Activated CD4-positive, alpha-beta memory T cell treated with anti-CD3 and anti-CD28 coated beads, Interleukin-2, amount 10 ng/mL, durations not matched to agents 7 days and 5 days (primary cell): Measurements from ENCODE around the gene TMEM114. TPM values are rescaled to one million over a fixed set of nuclear protein-coding genes. Genes with fewer than 3 reads are reported as not detected.

Experiments used
- CTCF ChIA-PET: fragments of 350-600 bp; sonication (Branson Sonifier 250); formaldehyde crosslinking; loops from one replicate; lab custom pipeline; 2021; ENCODE audit warnings: antibody characterized with exemption, inconsistent platforms; lab: Charles Lee
- POLR2A ChIA-PET: fragments of 350-600 bp; sonication (Branson Sonifier 250); formaldehyde crosslinking; loops from one replicate; lab custom pipeline; 2021; ENCODE audit warnings: antibody characterized with exemption; lab: Charles Lee
- DNase-seq: peaks from one replicate; pipeline ENCODE4 v3.0.0-alpha.2; 2020
- H3K27ac Mint-ChIP-seq: one replicate; pipeline ENCODE4 v1.8.0; 2021; ENCODE audit warnings: mild to moderate bottlenecking, mixed read lengths
- H3K27me3 Mint-ChIP-seq: one replicate; pipeline ENCODE4 v1.8.0; 2021; ENCODE audit warnings: mixed read lengths
- H3K36me3 Mint-ChIP-seq: one replicate; pipeline ENCODE4 v1.8.0; 2021; ENCODE audit warnings: low read depth, mixed read lengths
- H3K4me1 Mint-ChIP-seq: one replicate; pipeline ENCODE4 v1.8.0; 2021; ENCODE audit warnings: mixed read lengths
- H3K4me3 Mint-ChIP-seq: one replicate; pipeline ENCODE4 v1.8.0; 2021; ENCODE audit warnings: mild to moderate bottlenecking, mixed read lengths
- H3K9me3 Mint-ChIP-seq: one replicate; pipeline ENCODE4 v1.8.0; 2021; ENCODE audit warnings: mixed read lengths
- total RNA-seq, 2 experiments: library from RNA; stranded (reverse); gene quantifications; one replicate each; pipeline ENCODE4 v1.2.3, GENCODE V29; 2021

Gene TMEM114
- total RNA-seq: not detected

DNA sequence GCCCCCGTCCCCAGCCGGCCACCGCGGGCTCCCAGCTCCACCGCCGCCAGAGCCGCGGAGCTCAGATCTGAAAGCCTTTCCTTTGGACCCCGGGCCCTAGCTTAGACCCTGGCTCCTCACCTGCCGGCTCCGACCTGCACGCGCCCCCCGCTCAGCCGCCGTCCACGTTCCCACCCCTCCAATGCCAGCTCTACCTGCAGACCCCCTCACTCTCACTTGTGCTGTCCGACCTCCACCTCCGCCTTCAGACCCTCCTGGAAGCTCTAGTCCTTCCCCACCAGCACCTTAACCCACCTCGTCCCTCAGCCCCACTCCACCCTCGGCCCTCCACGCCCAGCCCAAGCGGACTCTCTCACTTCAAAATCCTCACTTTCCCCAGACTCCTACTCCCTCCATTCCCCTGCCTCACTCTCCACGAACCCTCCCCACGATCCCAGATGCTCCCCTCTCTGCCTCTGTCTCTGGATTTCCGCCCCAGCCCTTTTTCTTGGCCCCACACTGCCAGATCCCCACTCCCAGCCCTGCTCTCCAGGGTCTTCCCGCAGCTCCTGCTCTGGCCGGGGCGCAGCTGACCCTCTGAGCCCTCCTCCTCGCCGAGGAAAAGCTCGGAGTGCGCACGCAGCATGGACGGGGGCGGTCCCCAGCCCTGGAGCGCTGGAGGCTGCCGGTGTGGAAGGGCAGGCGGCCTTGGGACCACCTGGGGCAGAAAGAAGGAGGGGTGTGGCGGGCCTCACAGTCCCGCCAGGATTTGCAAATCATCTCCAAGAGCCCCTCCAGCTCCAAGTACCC is at the start of gene TMEM114:
TMEM114 (minus strand) TSS at position 612 of the 789 bp plus-strand sequence. CDS start 673 bp downstream, outside the sequence.
- Mint-ChIP-seq H3K27me3 (peaks cover 27% of the 10 kb centered on the region), H3K27ac (no peak within 1 kb of the TSS), H3K4me1 (no peaks in the 10 kb centered on the region), H3K9me3 (no peaks in the 10 kb centered on the region), H3K4me3 (no peak within 1 kb of the TSS), H3K36me3 (peaks cover 3% of the 10 kb centered on the region)
- ChIA-PET POLR2A (no interaction called here), CTCF (no interaction called here)
- no peak for DNase-seq

DNA sequence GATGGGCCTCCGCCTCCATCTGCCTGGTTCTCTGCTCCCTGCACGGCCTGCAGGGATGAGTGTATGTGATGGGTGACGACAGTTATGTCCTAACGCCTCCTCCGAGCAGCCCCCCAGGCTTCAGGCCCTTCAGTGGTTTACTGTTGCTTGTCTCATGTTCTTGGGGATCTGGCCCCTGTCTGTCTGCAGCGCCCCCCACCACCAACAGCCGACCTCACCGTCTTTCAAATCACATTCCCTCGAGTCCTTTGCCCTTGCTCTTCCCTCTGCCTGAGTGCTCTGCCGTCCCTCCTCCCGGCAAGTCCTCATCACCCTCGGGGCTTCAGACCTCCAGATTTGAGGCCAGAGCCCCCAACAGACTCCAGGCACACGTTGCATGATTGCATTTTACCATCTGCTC is 49.4 kb upstream of the TMEM114 start:
- Mint-ChIP-seq H3K4me3 (no peak overlapping the region), H3K4me1 (peaks cover 8% of the 10 kb centered on the region), H3K9me3 (no peaks in the 10 kb centered on the region), H3K36me3 (peaks cover 55% of the 10 kb centered on the region), H3K27ac (no peak overlapping the region), H3K27me3 (no peaks in the 10 kb centered on the region)
- POLR2A ChIA-PET: no interaction called here
- CTCF ChIA-PET: no interaction called here
- no peak for DNase-seq

DNA sequence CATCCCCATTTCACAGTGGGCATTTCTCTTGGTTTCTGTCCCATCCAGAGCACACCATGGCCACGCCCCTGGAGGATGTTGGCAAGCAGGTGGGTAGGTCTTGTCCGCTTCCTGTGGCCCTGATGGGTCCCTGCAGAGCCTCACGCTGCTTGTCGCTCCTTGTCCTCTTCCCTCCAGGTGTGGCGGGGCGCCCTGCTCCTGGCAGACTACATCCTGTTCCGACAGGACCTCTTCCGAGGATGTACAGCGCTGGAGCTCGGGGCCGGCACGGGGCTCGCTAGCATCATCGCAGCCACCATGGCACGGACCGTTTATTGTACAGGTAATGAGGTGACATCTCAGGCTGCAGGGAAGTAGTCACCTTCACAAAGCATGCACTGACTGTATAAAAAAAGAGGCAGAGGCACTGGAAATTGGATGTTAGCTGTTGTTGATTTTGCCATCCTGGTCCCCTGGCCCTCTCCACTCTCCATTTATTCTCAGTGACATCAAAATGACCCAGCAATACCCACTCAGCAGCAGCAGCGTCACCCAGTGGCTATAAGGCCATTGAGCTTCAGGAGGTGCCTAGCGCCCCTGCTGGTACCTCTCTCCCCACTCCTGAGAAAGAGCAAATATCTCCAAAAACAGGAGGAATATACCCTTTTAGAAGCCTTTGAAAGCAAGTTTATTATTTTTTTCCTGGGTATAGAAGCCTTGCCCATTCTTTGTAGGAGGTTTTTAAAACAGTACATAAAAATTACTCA is 44.9 kb upstream of the TMEM114 start:
- H3K27me3 Mint-ChIP-seq: no peaks in the 10 kb centered on the region
- no peak overlapping the region for H3K4me3 Mint-ChIP-seq
- no peaks in the 10 kb centered on the region for H3K4me1 Mint-ChIP-seq
- DNase-seq: no peak
- no peaks in the 10 kb centered on the region for H3K9me3 Mint-ChIP-seq
- CTCF ChIA-PET: no interaction called here
- H3K27ac Mint-ChIP-seq: no peak overlapping the region
- POLR2A ChIA-PET: no interaction called here
- peaks cover 43% of the 10 kb centered on the region for H3K36me3 Mint-ChIP-seq

DNA sequence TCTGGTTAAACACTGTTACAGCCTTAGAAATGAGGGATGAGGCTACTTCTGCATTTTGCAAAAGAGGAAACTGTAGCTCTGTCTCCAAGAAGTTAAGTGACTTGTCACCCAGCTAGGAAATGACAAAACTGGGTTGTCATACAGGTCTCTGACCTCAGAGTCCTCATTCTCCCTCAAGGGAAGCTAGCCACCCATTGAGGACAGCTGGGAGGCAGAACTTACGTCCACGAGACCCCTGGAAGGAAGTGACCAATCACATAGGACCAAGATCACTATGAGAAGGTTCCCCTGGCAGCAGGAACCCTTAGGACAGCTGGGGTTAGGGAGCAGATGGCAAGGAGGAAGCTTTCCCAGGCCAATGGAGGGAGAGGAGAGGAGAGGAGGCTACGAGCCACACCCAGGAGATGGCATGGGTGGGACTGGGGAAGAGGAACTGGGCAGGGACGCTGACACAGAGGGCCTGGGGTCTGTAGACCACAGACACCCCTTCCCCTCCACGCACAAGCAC is 42.4 kb upstream of the TMEM114 start:
- ChIA-PET POLR2A (no interaction called here), CTCF (no interaction called here)
- no peak for DNase-seq
- Mint-ChIP-seq H3K27ac (no peak overlapping the region), H3K36me3 (peaks cover 46% of the 10 kb centered on the region), H3K9me3 (no peaks in the 10 kb centered on the region), H3K4me1 (peaks cover 8% of the 10 kb centered on the region), H3K27me3 (no peaks in the 10 kb centered on the region), H3K4me3 (no peak overlapping the region)

DNA sequence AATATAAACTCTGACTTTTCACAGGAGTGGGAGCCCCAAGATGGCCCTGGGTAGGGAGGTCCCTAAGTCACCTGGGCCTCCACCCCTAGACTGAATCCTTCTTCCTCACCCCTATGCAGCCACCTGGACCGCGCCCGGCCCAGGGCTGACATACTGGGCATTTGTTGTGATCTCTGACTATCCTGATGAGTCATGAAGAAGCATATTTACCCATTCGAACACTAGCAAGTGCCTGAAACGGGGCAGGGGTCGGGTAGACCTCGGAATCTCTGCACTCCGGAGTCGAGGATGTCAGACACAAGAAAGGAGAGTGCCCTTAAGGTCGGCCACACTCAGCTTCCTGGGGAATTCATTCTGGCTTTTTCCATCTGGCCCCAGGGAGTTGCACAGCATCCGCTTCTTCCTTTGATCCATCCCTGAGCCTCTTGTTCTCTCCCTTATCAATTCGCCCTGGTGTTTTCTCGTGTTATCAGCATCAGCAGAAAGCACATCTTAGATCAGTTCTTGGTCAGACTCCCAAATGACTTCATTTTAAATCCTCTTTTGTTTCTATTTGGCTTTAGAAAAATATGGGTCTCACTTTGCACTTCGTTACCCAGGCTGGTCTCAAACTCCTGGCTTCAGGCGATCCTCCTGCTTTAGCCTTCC is 41.6 kb upstream of the TMEM114 start:
- no peaks in the 10 kb centered on the region for H3K27me3 Mint-ChIP-seq
- peaks cover 11% of the 10 kb centered on the region for H3K4me1 Mint-ChIP-seq
- H3K36me3 Mint-ChIP-seq: peaks cover 53% of the 10 kb centered on the region
- no peaks in the 10 kb centered on the region for H3K9me3 Mint-ChIP-seq
- H3K4me3 Mint-ChIP-seq: no peak overlapping the region
- DNase-seq: no peak
- ChIA-PET CTCF (no interaction called here), POLR2A (no interaction called here)
- H3K27ac Mint-ChIP-seq: no peak overlapping the region

DNA sequence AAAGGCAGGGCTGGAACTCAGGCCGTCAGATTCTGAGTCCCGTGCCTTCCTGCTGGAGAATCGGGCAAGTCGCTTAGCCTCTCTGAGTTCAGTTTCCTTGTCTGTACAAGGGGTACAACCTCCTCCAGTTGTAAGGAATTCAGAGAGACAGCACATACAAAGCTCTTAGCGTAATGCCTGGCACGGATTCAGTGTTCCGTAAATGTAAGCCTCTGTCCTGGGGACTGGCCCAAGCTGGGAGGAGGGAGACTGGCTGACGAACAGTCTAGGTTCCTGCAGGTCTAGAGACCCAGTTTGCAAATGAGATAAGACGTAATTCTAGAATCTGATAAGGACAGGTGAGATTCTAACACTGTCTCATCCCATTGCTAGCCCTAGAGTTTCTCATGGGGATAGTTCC is 41.1 kb upstream of the TMEM114 start:
- H3K4me3 Mint-ChIP-seq: no peak overlapping the region
- H3K27ac Mint-ChIP-seq: no peak overlapping the region
- H3K27me3 Mint-ChIP-seq: no peaks in the 10 kb centered on the region
- H3K4me1 Mint-ChIP-seq: peaks cover 12% of the 10 kb centered on the region
- H3K36me3 Mint-ChIP-seq: peaks cover 53% of the 10 kb centered on the region
- no peak for DNase-seq
- CTCF ChIA-PET: no interaction called here
- no peaks in the 10 kb centered on the region for H3K9me3 Mint-ChIP-seq
- POLR2A ChIA-PET: no interaction called here

DNA sequence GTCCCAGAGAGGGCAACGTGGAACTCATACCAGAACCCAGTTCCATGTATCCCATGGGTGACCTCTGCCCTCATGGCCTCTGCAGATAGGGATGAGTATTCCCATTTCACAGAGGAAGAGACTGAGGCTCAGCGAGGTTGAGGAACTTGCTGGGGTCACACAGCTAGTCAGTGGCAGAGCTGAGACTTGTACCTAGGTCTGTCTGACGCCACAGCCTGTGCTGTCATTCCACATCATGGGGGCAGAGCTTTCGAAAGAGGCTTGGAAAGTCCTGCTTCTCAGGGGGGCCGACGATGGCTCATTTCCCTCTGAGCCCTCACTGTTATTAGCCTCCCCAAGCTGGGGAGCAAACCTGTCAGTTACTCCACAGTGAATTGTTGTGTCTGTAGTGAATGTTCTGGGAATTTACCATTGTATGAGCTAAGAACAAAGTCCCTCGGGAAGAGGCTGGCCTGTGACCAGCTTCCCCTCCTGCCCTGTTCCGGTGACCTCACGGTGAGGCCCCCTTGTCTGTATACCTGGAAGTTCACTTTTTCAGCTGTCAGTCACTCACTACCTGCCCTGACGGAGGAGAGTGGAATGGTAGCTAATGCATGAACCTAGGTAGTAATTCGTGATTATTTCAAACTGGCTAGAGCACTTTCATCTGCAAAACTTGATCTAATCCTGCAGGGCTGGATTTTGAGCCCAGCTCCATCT is 40.1 kb upstream of the TMEM114 start:
- CTCF ChIA-PET: no interaction called here
- POLR2A ChIA-PET: no interaction called here
- Mint-ChIP-seq H3K36me3 (peaks cover 47% of the 10 kb centered on the region), H3K27me3 (no peaks in the 10 kb centered on the region), H3K4me3 (no peak overlapping the region), H3K4me1 (peaks cover 12% of the 10 kb centered on the region), H3K27ac (no peak overlapping the region), H3K9me3 (no peaks in the 10 kb centered on the region)
- no peak for DNase-seq

DNA sequence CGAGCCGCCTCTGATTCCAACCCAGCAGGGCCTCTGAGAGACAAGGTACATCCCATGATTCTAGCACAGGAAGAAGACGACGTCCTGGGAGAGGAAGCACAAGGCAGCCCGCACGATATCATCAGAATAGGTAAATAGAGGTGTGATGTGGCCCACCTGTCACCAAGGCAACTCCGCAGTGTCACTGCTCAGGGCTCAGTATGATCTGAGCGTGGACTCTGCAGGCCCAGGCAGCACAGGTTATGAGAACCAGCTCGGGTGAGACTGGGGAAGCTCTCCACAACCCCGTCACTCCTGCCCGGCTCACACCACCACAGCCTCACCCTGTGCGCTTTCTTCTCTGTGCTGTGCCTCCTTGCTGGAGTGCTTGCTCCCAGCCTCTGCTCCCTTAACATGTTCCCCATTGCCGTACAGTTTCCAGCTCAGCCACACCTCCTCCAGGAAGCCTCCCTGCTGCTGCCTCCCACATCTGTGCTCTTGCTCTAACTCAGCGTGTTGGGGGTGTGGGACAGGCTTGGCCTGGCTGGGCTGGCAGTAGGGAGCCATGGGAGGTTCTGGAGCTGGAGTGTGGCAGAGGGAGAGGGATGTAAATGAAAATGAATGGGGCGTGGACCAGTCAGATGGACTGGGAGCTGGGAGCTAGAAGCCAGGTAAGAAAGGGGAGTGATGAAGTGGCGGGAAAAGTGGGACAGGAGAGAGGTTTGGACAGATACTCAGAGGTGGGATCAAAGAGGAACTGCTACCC is 38.8 kb upstream of the TMEM114 start:
- Mint-ChIP-seq H3K4me3 (no peak overlapping the region), H3K4me1 (peaks cover 14% of the 10 kb centered on the region), H3K9me3 (no peaks in the 10 kb centered on the region), H3K36me3 (peaks cover 45% of the 10 kb centered on the region), H3K27ac (no peak overlapping the region), H3K27me3 (no peaks in the 10 kb centered on the region)
- DNase-seq: no peak
- POLR2A ChIA-PET: interaction anchor here (1.4 kb wide), 1 partner anchor 16 kb away, joined by 4 read pairs; no protein-coding TSS in a partner anchor
- CTCF ChIA-PET: no interaction called here

DNA sequence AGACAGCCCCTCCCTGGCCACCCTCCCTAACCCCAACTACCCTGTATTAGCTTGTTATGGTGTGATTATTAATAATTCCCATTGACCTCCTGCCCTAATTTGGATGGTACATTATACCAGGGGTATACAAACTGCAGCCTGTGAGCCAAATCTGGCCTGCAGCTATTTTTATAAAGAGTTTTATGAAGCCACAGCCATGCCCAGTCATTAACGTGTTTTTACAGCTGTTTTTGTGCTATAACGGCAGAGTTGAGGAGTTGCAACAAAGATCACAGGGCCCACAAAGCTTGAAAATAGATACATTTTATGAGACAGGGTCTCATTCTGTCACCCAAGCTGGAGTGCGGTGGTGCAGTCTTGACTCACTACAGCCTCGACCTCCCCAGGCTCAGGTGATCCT is 37.1 kb upstream of the TMEM114 start:
- POLR2A ChIA-PET: interaction anchor here (1.4 kb wide), 1 partner anchor 18 kb away, joined by 4 read pairs; no protein-coding TSS in a partner anchor
- peaks cover 42% of the 10 kb centered on the region for H3K36me3 Mint-ChIP-seq
- H3K27me3 Mint-ChIP-seq: no peaks in the 10 kb centered on the region
- H3K9me3 Mint-ChIP-seq: no peaks in the 10 kb centered on the region
- H3K4me1 Mint-ChIP-seq: peaks cover 26% of the 10 kb centered on the region
- DNase-seq: no peak
- H3K27ac Mint-ChIP-seq: no peak overlapping the region
- no peak overlapping the region for H3K4me3 Mint-ChIP-seq
- CTCF ChIA-PET: no interaction called here

DNA sequence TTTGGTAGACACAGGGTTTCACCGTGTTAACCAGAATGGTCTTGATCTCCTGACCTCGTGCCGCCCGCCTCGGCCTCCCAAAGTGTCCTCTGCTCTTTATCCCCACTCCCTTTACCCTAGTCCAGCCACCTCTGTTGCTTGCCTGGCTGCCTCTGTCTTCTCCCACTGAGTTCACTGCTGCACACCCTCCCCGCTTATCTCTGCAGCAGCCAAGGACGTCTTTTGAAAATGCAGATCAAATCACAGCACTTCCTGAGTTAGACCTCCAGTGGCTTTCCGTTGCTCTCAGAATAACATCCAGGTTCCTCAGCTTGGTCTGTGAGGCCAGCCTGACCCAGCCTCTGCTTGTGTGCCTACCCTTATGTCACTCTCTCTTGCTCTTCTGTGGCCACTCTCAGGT is 36.6 kb upstream of the TMEM114 start:
- POLR2A ChIA-PET: no interaction called here
- no peak overlapping the region for H3K27ac Mint-ChIP-seq
- peaks cover 39% of the 10 kb centered on the region for H3K36me3 Mint-ChIP-seq

DNA sequence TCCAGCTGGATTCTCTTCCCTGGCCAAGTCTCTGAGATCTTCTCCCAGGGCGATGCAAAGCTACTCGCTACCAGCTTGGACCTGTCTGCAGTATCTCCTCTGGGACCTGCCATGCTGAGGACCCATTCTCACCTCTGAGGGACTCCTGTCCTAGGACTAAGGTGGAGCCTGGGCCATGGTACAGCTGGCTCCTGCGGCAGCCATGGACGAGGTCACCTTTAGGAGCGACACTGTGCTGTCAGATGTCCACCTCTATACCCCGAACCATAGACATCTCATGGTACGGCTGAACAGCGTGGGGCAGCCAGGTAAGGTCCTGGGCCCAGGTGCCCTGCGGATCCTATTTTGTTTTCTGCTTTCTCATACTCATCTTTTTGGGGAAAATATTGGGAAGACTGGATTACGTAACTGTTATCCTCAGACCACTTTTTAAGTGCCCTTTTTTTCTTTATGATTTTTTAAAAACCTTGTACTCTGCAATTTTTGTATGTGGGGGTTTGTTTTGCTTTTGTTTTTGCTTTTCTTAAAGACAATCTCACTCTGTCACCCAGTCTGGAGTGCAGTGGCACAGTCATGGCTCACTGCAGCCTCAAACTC is 35.3 kb upstream of the TMEM114 start:
- no peak for DNase-seq
- H3K4me3 Mint-ChIP-seq: no peak overlapping the region
- H3K9me3 Mint-ChIP-seq: no peaks in the 10 kb centered on the region
- no peak overlapping the region for H3K27ac Mint-ChIP-seq
- H3K36me3 Mint-ChIP-seq: peaks cover 32% of the 10 kb centered on the region
- ChIA-PET POLR2A (no interaction called here), CTCF (no interaction called here)
- no peaks in the 10 kb centered on the region for H3K27me3 Mint-ChIP-seq
- H3K4me1 Mint-ChIP-seq: peaks cover 32% of the 10 kb centered on the region

More for the DNA sequence above, 36.6 kb upstream of the TMEM114 start:
- H3K4me1 Mint-ChIP-seq: peaks cover 31% of the 10 kb centered on the region
- H3K27me3 Mint-ChIP-seq: no peaks in the 10 kb centered on the region
- no peak for DNase-seq
- H3K4me3 Mint-ChIP-seq: no peak overlapping the region
- CTCF ChIA-PET: no interaction called here
- H3K9me3 Mint-ChIP-seq: no peaks in the 10 kb centered on the region

DNA sequence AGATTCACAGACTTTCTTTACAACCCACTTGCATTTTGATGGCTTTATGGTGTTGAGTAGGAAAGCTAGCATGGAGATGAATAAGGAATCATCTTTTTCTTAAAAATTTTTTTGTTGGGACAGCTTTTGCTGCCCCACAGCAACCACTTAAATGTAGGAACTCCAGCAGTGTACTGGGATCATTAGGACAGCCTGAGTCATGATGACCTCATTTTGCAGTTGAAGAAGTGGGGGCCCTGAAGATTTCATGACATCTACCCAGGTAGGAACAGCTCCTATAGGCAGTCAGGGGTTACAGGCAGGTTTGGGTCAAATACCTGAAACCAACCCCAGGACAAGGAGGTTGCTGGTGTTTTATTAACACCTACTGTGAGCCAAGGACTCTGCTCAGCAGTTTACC is 33.3 kb upstream of the TMEM114 start:
- CTCF ChIA-PET: no interaction called here
- Mint-ChIP-seq H3K27ac (no peak overlapping the region), H3K36me3 (peaks cover 21% of the 10 kb centered on the region), H3K4me3 (no peak overlapping the region), H3K4me1 (peaks cover 30% of the 10 kb centered on the region), H3K9me3 (no peaks in the 10 kb centered on the region), H3K27me3 (peaks cover 7% of the 10 kb centered on the region)
- no peak for DNase-seq
- POLR2A ChIA-PET: interaction anchor here (0.8 kb wide), 1 partner anchor 468 kb away, joined by 3 read pairs; the partner anchor contains the start of gene HAPSTR1
